Measurements from ENCODE around the gene CYTH1. TPM values are rescaled to one million over a fixed set of nuclear protein-coding genes. Genes with fewer than 3 reads are reported as not detected.

Gene CYTH1
- total and polyA plus RNA-seq, 3 experiments from 2014 or later, result 115 to 279 (median 129) TPM

DNA sequence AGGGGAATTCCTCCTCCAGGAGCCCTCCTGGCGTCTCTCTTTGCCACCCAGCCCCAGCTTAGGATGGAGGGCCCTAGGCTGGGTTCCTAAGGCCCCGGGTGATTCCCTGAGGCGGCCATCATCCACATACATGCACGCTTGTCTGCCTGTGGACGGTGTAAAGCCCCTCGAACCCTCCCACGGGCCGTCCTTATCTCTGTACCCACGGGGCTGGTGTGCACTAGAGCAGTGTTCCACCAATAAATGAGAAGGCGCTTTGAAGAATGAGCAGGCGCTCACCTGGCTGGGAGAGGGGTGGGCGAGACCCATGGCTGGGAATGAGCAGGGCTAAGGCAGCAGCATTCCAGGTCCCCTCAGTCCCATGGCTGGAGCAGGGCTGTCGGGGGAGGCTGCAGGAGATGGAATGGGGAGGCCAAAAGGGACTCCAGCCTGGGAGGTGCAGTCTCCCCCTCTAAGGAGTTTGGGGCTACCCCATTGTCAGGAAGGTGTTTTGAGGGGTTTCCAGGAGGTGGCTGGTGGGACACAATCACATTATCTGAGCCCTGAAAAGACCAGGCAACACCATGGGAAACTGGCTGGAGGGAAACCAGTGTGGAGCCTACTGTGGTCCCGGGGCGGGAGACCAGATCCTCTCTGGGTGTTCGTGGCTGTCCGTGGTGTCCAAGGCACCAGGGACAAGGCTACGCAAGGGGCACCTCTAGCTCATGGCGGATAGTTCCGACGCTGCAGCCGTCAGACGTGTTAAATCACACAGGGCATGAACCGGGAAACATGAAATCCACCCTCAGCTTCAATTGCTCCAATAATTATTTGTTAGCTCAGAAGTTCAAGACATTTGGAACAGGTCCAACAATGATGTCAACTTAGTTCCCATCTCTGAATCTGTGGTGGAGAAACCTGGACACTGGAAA lies 117.3 kb downstream of the CYTH1 start:
- ChIA-PET CTCF (no interaction called here), POLR2A (no interaction called here)
- Mint-ChIP-seq H3K4me1 (peaks cover 32 to 40% (median 40%) of the 10 kb centered on the region in 3 donors), H3K9me3 (no peaks in the 10 kb centered on the region), H3K27ac (peak overlapping the region in 4 of 8 donors; percentile 7 to 72 (median 40)), H3K4me3 (no peak overlapping the region), H3K27me3 (no peaks in the 10 kb centered on the region), H3K36me3 (peaks cover 4 to 27% (median 6%) of the 10 kb centered on the region in 3 donors)
- no peaks in the 10 kb centered on the region for H3K9me3 ChIP-seq (ENCODE audit: low read length)
- H3K27ac ChIP-seq (ENCODE audit: low read depth, low read length), result no peak overlapping the region
- DNase-seq, result no peak
- peaks cover 22% of the 10 kb centered on the region for H3K4me1 ChIP-seq (ENCODE audit: insufficient read depth, low read length)
- no peak overlapping the region for H3K4me3 ChIP-seq (ENCODE audit: low read length)
- no peaks in the 10 kb centered on the region for H3K36me3 ChIP-seq (ENCODE audit: insufficient read depth, low read length)
- H3K27me3 ChIP-seq (ENCODE audit: insufficient read depth, low read length, poor library complexity, severe bottlenecking), result no peaks in the 10 kb centered on the region

DNA sequence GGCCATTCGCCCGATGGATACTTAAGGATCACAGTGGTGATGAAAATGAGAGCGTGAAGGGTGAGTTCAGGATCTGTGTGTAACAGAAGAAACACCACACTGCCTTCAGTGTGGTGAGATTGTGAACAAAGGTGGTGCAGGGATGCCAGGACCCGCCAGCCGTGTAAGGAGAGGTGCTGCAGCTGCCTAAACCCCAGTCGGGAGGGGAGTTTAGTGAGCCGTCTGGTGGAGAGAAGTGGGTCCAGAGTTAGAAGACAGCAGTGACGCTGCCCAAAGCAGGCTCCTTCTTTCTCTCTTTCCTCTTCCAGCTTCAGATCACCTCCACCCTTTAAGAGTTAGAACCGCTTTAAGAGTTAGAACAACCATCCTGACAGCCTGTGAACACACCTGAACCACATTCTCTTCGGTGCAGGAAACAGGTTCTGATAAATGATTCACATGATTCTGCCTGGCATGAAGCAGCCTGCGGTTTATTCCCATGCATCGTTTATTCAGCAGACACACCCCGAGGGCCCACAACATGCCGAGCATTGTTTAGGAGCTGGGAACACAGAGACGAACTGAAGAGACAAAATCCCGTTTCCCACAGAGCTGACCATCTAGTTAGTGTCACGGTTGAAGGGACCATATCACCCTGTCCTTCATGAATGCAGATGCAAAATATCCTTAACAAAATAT lies 120.8 kb downstream of the CYTH1 start:
- ChIA-PET CTCF (no interaction called here), POLR2A (no interaction called here)
- Histone ChIP-seq H3K4me1 (ENCODE audit: insufficient read depth, low read length) (peaks cover 13% of the 10 kb centered on the region), H3K9me3 (ENCODE audit: low read length) (no peaks in the 10 kb centered on the region), H3K36me3 (ENCODE audit: insufficient read depth, low read length) (no peaks in the 10 kb centered on the region), H3K27me3 (ENCODE audit: insufficient read depth, low read length, poor library complexity, severe bottlenecking) (no peaks in the 10 kb centered on the region), H3K27ac (ENCODE audit: low read depth, low read length) (no peak overlapping the region), H3K4me3 (ENCODE audit: low read length) (no peak overlapping the region)
- no peak overlapping the region for H3K4me3 Mint-ChIP-seq
- no peaks in the 10 kb centered on the region for H3K9me3 Mint-ChIP-seq
- no peak for DNase-seq
- H3K27ac Mint-ChIP-seq, result peak overlapping the region in 1 of 8 donors; percentile 17
- H3K27me3 Mint-ChIP-seq, result no peaks in the 10 kb centered on the region
- H3K36me3 Mint-ChIP-seq, result peaks cover 0 to under 1% (median 0%) of the 10 kb centered on the region in 3 donors
- H3K4me1 Mint-ChIP-seq, result peaks cover 15 to 18% (median 16%) of the 10 kb centered on the region in 3 donors

DNA sequence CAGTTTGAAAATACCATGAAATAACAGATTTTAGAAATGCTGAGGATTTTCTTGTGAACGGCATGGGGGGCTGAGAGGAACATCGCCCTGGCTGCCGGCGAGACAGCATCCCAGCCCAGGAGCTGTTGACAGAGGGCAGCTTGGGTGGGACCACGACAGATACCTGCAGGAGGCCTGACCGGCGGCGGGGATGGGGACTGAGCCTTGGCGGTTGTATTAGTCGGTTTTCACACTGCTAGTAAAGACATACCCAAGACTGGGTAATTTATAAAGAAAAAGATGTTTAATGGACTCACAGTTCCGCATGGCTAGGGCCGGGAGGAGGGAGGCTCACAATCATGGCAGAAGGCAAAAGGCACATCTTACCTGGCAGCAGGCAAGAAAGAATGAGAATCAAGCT lies 122.5 kb downstream of the CYTH1 start:
- Histone ChIP-seq H3K27me3 (ENCODE audit: insufficient read depth, low read length, poor library complexity, severe bottlenecking) (no peaks in the 10 kb centered on the region), H3K4me3 (ENCODE audit: low read length) (no peak overlapping the region), H3K9me3 (ENCODE audit: low read length) (no peaks in the 10 kb centered on the region), H3K27ac (ENCODE audit: low read depth, low read length) (no peak overlapping the region), H3K36me3 (ENCODE audit: insufficient read depth, low read length) (no peaks in the 10 kb centered on the region), H3K4me1 (ENCODE audit: insufficient read depth, low read length) (no peaks in the 10 kb centered on the region)
- DNase-seq, result no peak
- no peaks in the 10 kb centered on the region for H3K9me3 Mint-ChIP-seq
- H3K27me3 Mint-ChIP-seq, result no peaks in the 10 kb centered on the region
- peak overlapping the region in 1 of 8 donors; percentile 29 for H3K27ac Mint-ChIP-seq
- POLR2A ChIA-PET, result no interaction called here
- no peaks in the 10 kb centered on the region for H3K36me3 Mint-ChIP-seq
- CTCF ChIA-PET, result no interaction called here
- peaks cover 0 to 1% (median under 1%) of the 10 kb centered on the region in 3 donors for H3K4me1 Mint-ChIP-seq
- no peak overlapping the region for H3K4me3 Mint-ChIP-seq

DNA sequence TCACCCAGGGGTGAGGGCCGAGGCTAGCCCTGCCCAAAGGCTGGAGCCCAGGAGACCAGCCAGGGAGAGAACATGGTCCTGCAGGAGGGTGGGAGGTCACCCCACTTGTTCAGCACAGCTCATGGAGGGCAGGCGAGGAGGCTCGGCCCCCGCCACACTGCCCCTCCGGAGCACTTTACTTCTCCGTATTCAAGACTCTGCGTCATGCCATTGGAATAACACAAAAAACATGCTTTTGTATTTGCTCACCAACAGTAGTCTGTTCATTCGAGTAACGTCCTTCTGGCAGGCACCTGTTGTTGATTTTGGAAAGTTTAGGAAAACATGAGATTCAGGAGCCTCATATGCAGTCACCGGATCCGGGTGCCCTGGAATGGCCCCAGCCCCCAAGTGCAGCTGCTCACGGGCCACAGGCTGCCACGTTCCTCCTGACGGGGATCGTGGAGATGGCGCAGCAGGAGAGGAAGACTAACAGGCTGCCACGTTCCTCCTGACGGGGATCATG lies 123.7 kb downstream of the CYTH1 start:
- Mint-ChIP-seq H3K4me1 (no peaks in the 10 kb centered on the region), H3K27me3 (peaks cover 0 to 6% of the 10 kb centered on the region in 2 donors), H3K27ac (no peak overlapping the region), H3K36me3 (no peaks in the 10 kb centered on the region), H3K9me3 (no peaks in the 10 kb centered on the region), H3K4me3 (no peak overlapping the region)
- CTCF ChIA-PET, result no interaction called here
- Histone ChIP-seq H3K36me3 (ENCODE audit: insufficient read depth, low read length) (no peaks in the 10 kb centered on the region), H3K27me3 (ENCODE audit: insufficient read depth, low read length, poor library complexity, severe bottlenecking) (no peaks in the 10 kb centered on the region), H3K9me3 (ENCODE audit: low read length) (no peaks in the 10 kb centered on the region), H3K27ac (ENCODE audit: low read depth, low read length) (no peak overlapping the region), H3K4me3 (ENCODE audit: low read length) (no peak overlapping the region), H3K4me1 (ENCODE audit: insufficient read depth, low read length) (no peaks in the 10 kb centered on the region)
- POLR2A ChIA-PET, result no interaction called here
- no peak for DNase-seq

DNA sequence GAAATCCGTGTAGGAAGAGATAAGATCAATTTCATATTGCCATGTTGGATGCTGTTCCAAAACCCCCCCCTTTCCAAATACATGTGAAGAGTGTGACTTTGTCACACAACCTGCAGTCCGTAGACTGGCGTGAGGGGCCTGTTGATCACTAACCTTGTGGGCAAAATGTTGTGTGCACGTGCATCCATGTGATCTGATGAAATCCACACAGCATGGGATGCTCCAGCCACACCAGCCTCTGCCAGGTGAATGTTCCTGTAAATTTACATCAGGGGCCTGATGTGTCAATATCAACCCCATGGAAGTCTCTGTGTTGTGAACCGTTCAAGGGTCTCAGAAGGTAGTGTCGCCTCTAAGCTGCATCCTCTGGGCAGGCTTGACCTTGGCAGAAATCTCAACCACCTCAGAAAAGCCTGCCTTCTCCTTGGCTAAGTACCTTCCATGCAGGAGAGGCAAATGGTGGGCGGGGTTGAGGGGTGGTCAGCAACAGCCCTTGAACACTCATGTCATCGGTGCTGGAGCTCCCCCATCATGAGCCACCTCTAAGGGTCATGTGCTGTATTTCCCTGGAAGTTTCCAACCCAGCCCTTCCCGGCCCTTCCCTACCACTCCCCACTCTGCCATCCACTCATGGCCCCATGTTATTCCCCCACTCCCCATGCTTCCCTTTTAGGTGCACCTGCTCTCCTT lies 126.7 kb downstream of the CYTH1 start:
- Mint-ChIP-seq H3K4me3 (no peak overlapping the region), H3K27me3 (peaks cover 0 to 9% of the 10 kb centered on the region in 2 donors), H3K9me3 (no peaks in the 10 kb centered on the region), H3K4me1 (no peaks in the 10 kb centered on the region), H3K36me3 (no peaks in the 10 kb centered on the region), H3K27ac (no peak overlapping the region)
- no peak for DNase-seq
- ChIA-PET CTCF (no interaction called here), POLR2A (no interaction called here)
- H3K27me3 ChIP-seq (ENCODE audit: insufficient read depth, low read length, poor library complexity, severe bottlenecking), result no peaks in the 10 kb centered on the region
- no peak overlapping the region for H3K4me3 ChIP-seq (ENCODE audit: low read length)
- no peaks in the 10 kb centered on the region for H3K36me3 ChIP-seq (ENCODE audit: insufficient read depth, low read length)
- H3K27ac ChIP-seq (ENCODE audit: low read depth, low read length), result no peak overlapping the region
- no peaks in the 10 kb centered on the region for H3K9me3 ChIP-seq (ENCODE audit: low read length)
- H3K4me1 ChIP-seq (ENCODE audit: insufficient read depth, low read length), result no peaks in the 10 kb centered on the region

DNA sequence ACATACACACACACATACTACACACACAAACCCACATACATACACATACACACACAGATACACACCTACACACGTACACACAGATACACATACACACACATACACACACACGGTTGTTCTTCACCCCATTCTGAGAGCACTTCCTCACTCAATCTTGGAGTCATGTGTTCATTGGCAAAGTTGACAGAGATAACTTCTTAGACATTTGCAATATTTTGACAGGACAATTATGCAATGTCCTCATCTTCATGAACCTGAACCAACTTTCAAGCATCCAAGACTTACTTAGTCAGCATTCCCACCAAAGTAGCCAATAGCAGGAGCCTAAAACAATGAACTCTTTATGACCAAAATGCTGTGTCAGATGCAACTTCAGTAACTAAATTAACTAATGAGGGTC lies 127.7 kb downstream of the CYTH1 start:
- Histone ChIP-seq H3K27ac (ENCODE audit: low read depth, low read length) (no peak overlapping the region), H3K27me3 (ENCODE audit: insufficient read depth, low read length, poor library complexity, severe bottlenecking) (no peaks in the 10 kb centered on the region), H3K9me3 (ENCODE audit: low read length) (no peaks in the 10 kb centered on the region), H3K36me3 (ENCODE audit: insufficient read depth, low read length) (no peaks in the 10 kb centered on the region), H3K4me3 (ENCODE audit: low read length) (no peak overlapping the region), H3K4me1 (ENCODE audit: insufficient read depth, low read length) (no peaks in the 10 kb centered on the region)
- Mint-ChIP-seq H3K27ac (no peak overlapping the region), H3K4me1 (no peaks in the 10 kb centered on the region), H3K27me3 (peaks cover 5 to 9% of the 10 kb centered on the region in 2 donors), H3K36me3 (peaks cover 0 to 5% (median 0%) of the 10 kb centered on the region in 3 donors), H3K4me3 (no peak overlapping the region), H3K9me3 (no peaks in the 10 kb centered on the region)
- DNase-seq, result no peak
- CTCF ChIA-PET, result no interaction called here
- POLR2A ChIA-PET, result no interaction called here

DNA sequence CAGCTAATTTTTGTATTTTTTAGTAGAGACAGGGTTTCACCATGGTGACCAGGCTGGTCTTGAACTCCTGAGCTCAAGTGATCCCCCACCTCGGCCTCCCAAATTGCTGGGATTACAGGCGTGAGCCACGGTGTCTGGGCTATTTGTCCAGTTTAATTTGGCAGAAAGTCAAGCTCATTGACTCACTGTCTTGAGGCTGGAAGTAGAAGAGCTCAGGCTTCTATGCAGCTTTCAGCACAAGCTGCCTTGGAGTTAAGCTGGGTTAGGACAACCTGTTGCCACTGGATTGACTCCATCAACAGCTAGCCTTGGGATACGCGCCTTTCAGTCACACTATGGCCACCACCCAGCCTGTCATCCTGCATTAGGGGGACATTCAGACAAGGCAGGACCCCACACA lies 128.7 kb downstream of the CYTH1 start:
- Mint-ChIP-seq H3K27ac (peak overlapping the region in 1 of 8 donors; percentile 5), H3K27me3 (peaks cover 7 to 12% of the 10 kb centered on the region in 2 donors), H3K4me1 (no peaks in the 10 kb centered on the region), H3K9me3 (peaks cover 0 to 4% (median 0%) of the 10 kb centered on the region in 5 donors), H3K36me3 (peaks cover 0 to 10% (median 0%) of the 10 kb centered on the region in 3 donors), H3K4me3 (no peak overlapping the region)
- no peak for DNase-seq
- ChIA-PET CTCF (interaction anchor here (0.6 kb wide), 1 partner anchor 60 kb away, joined by 3 read pairs; no protein-coding TSS in a partner anchor), POLR2A (interaction anchor here (0.6 kb wide), 1 partner anchor 565 kb away, joined by 4 read pairs; no protein-coding TSS in a partner anchor)
- H3K4me1 ChIP-seq (ENCODE audit: insufficient read depth, low read length), result no peaks in the 10 kb centered on the region
- H3K4me3 ChIP-seq (ENCODE audit: low read length), result no peak overlapping the region
- H3K27ac ChIP-seq (ENCODE audit: low read depth, low read length), result no peak overlapping the region
- no peaks in the 10 kb centered on the region for H3K36me3 ChIP-seq (ENCODE audit: insufficient read depth, low read length)
- H3K27me3 ChIP-seq (ENCODE audit: insufficient read depth, low read length, poor library complexity, severe bottlenecking), result no peaks in the 10 kb centered on the region
- H3K9me3 ChIP-seq (ENCODE audit: low read length), result no peaks in the 10 kb centered on the region
